Hematopoietic multipotent progenitor cell treated with erythropoietin and hydrocortisone succinate and interleukin-3 and kit ligand, for 6 days (in vitro differentiated cells): ENCODE results near the gene E2F4.
A peak's percentile ranks its signal among the peaks of the same experiment; 100 is the strongest.

ENCODE experiments used
- DNase-seq: peaks from one replicate; pipeline ENCODE4 v3.0.0-alpha.2; 2015

E2F4 gene

GRCh38 chr16:67213197-67214019 lies 21.5 kb downstream of the E2F4 start:
- DNase-seq: no peak

GRCh38 chr16:67215706-67216105 lies 23.8 kb downstream of the E2F4 start:
- DNase-seq: no peak

- peak; percentile 94 for DNase-seq
These were observed 24.9 kb downstream of the E2F4 start for GRCh38 chr16:67216612-67217490.

- DNase-seq: no peak
These were observed 32.0 kb downstream of the E2F4 start for GRCh38 chr16:67223992-67224391.

GRCh38 chr16:67226295-67226803 lies 34.4 kb downstream of the E2F4 start:
- no peak for DNase-seq

GRCh38 chr16:67226804-67227566 lies 35.0 kb downstream of the E2F4 start, which contains the start of gene TMEM208:
TSS of gene TMEM208 (plus strand) at chr16:67227130. CDS start at chr16:67227219, 89 bp downstream.
- DNase-seq: peak; percentile 99

- DNase-seq: no peak
These were observed 35.6 kb downstream of the E2F4 start for GRCh38 chr16:67227567-67227921.

- DNase-seq: no peak
These were observed 36.3 kb downstream of the E2F4 start for GRCh38 chr16:67228034-67228785.

- DNase-seq: no peak
These were observed 37.0 kb downstream of the E2F4 start for GRCh38 chr16:67228905-67229304.

- no peak for DNase-seq
These were observed 38.2 kb downstream of the E2F4 start for GRCh38 chr16:67229906-67230808.

- DNase-seq: no peak
These were observed 39.1 kb downstream of the E2F4 start for GRCh38 chr16:67230809-67231660.

- DNase-seq: no peak
These were observed 41.6 kb downstream of the E2F4 start for GRCh38 chr16:67233596-67233995.

- no peak for DNase-seq
These were observed 42.2 kb downstream of the E2F4 start for GRCh38 chr16:67234180-67234597.

- peak; percentile 87 for DNase-seq
These were observed 44.0 kb downstream of the E2F4 start for GRCh38 chr16:67235816-67236562.

GRCh38 chr16:67236563-67237395 lies 44.8 kb downstream of the E2F4 start:
- DNase-seq: peak; percentile 91

- no peak for DNase-seq
These were observed 45.7 kb downstream of the E2F4 start for GRCh38 chr16:67237396-67238277.

- DNase-seq: no peak
These were observed 46.3 kb downstream of the E2F4 start for GRCh38 chr16:67238278-67238575.
